HepG2 (cell line): ENCODE results near the gene IMPDH1. TPM values are rescaled to one million over a fixed set of nuclear protein-coding genes. Genes with fewer than 3 reads are reported as not detected.
A peak's percentile ranks its signal among the peaks of the same experiment; 100 is the strongest.

ENCODE experiments used
- ARHGAP35 ChIP-seq: sonication (generic); formaldehyde crosslinking; IDR thresholded peaks from 2 replicates; pipeline ENCODE4 v1.9.0; 2022; ENCODE audit warnings: mild to moderate bottlenecking, inconsistent platforms, moderate library complexity, missing genetic modification reagents, borderline replicate concordance
- ARID3A ChIP-seq: IDR thresholded peaks from 2 replicates; pipeline ENCODE4 v1.6.1; 2012; ENCODE audit warnings: low read depth, low read length, improper control_type of control experiment
- CSRNP1 ChIP-seq: sonication (generic); formaldehyde crosslinking; IDR thresholded peaks from 2 replicates; pipeline ENCODE4 v1.8.1; 2023; ENCODE audit warnings: mild to moderate bottlenecking, missing genetic modification reagents
- DMAP1 ChIP-seq: IDR thresholded peaks from 2 replicates; pipeline ENCODE4 v1.6.1; 2016
- DMTF1 ChIP-seq: sonication (generic); formaldehyde crosslinking; IDR thresholded peaks from 2 replicates; pipeline ENCODE4 v1.4.0; 2020; ENCODE audit warnings: mild to moderate bottlenecking, missing genetic modification reagents
- GATAD2A ChIP-seq: IDR thresholded peaks from 2 replicates; pipeline ENCODE4 v1.6.1; 2016
- HIVEP1 ChIP-seq: sonication (generic); formaldehyde crosslinking; IDR thresholded peaks from 2 replicates; pipeline ENCODE4 v1.4.0; 2020; ENCODE audit warnings: mild to moderate bottlenecking, missing genetic modification reagents
- JUND ChIP-seq: sonication (generic); formaldehyde crosslinking; IDR thresholded peaks from 2 replicates; pipeline ENCODE4 v1.8.0; 2022; ENCODE audit warnings: mild to moderate bottlenecking, missing genetic modification reagents
- MEIS2 ChIP-seq: sonication (generic); formaldehyde crosslinking; IDR thresholded peaks from 2 replicates; pipeline ENCODE4 v1.9.0; 2021; ENCODE audit warnings: mild to moderate bottlenecking, missing genetic modification reagents
- NFATC3 ChIP-seq: sonication (generic); formaldehyde crosslinking; IDR thresholded peaks from 2 replicates; pipeline ENCODE4 v1.5.1; 2020; ENCODE audit warnings: mild to moderate bottlenecking, missing genetic modification reagents
- PHB2 ChIP-seq: fragments of 450-650 bp; IDR thresholded peaks from 2 replicates; pipeline ENCODE4 v1.6.1; 2018; ENCODE audit not compliant: partially characterized antibody
- RFXAP ChIP-seq: sonication (generic); formaldehyde crosslinking; IDR thresholded peaks from 2 replicates; pipeline ENCODE4 v1.4.0; 2020; ENCODE audit warnings: missing genetic modification reagents, borderline replicate concordance
- SP2 ChIP-seq: sonication (generic); formaldehyde crosslinking; IDR thresholded peaks from 2 replicates; pipeline ENCODE4 v1.5.1; 2020; ENCODE audit warnings: mild to moderate bottlenecking, missing genetic modification reagents
- XRCC5 ChIP-seq: fragments of 200-400 bp; formaldehyde crosslinking; optimal IDR thresholded peaks from 2 replicates; pipeline ENCODE3; 2017; ENCODE audit warnings: mild to moderate bottlenecking, low read length
- ZBTB44 ChIP-seq: sonication (generic); formaldehyde crosslinking; IDR thresholded peaks from 2 replicates; pipeline ENCODE4 v1.4.0; 2020; ENCODE audit warnings: missing genetic modification reagents
- ZFP62 ChIP-seq: sonication (generic); formaldehyde crosslinking; IDR thresholded peaks from 2 replicates; pipeline ENCODE4 v1.4.0; 2020; ENCODE audit warnings: missing genetic modification reagents
- ZFYVE20 ChIP-seq: sonication (generic); formaldehyde crosslinking; IDR thresholded peaks from 2 replicates; pipeline ENCODE4 v1.8.0; 2023; ENCODE audit warnings: low read depth, mild to moderate bottlenecking, moderate library complexity, missing genetic modification reagents, borderline replicate concordance
- ZNF207 ChIP-seq: fragments of 450-650 bp; IDR thresholded peaks from 2 replicates; pipeline ENCODE4 v1.6.1; 2016; ENCODE audit warnings: antibody characterized with exemption, borderline replicate concordance
- ZNF644 ChIP-seq: IDR thresholded peaks from 2 replicates; pipeline ENCODE4 v1.6.1; 2016; ENCODE audit warnings: low read depth
- ZSCAN29 ChIP-seq: sonication (generic); formaldehyde crosslinking; conservative IDR thresholded peaks from 2 replicates; pipeline ENCODE4 v1.4.0; 2020; ENCODE audit warnings: mild to moderate bottlenecking, missing genetic modification reagents
- polyA plus RNA-seq, 8 experiments: library from polyadenylated mRNA; depleted of rRNA in 3 of 8; stranded (reverse) in 7 of 8; unstranded in 1 of 8; fragments of >200 nt; fragmentation: Illumina TruSeq in 4 of 8; extraction: Trizol in 4 of 8; gene quantifications; 2 replicates each; pipeline versions ENCODE4 v1.2.1 to v1.2.3, GENCODE V29; 2011 to 2016; ENCODE audit warnings: low read depth in 4 of 8, missing spikeins in 1 of 8, mixed read lengths in 1 of 8; ENCODE audit not compliant: insufficient read depth in 1 of 8
- total RNA-seq, 5 experiments: library from RNA; depleted of rRNA; stranded (reverse); fragments of >200 nt; fragmentation: Illumina TruSeq; extraction: Trizol; gene quantifications; 2 replicates each; pipeline ENCODE4 v1.2.3, GENCODE V29; 2016; ENCODE audit warnings: low read depth in 1 of 5
- TF ChIP-seq, protein P1 (sequence below): sonication (generic); formaldehyde crosslinking; IDR thresholded peaks from 2 replicates; pipeline ENCODE4 v1.4.0; 2020; ENCODE audit warnings: missing genetic modification reagents; ENCODE audit errors: not compliant biosample characterization

The IMPDH1 gene
- total and polyA plus RNA-seq, 2 of the 13 experiments (the other 11 are each of a cell fraction or from before 2014, with no cell fraction given) = 22.8 to 34.0 TPM

- TF ChIP-seq ARID3A (no peak), DMAP1 (CRISPR knock-in tag) (no peak), ZNF644 (no peak), ZNF207 (no peak), MEIS2 (CRISPR knock-in tag) (peak; percentile 42; the same call in 1 of the 2 replicates), RFXAP (CRISPR knock-in tag) (no peak), ZBTB44 (CRISPR knock-in tag) (no peak), NFATC3 (no peak), ZFP62 (no peak), JUND (CRISPR knock-in tag) (no peak), ARHGAP35 (CRISPR knock-in tag) (no peak), ZFYVE20 (CRISPR knock-in tag) (no peak), HIVEP1 (CRISPR knock-in tag) (no peak), SP2 (CRISPR knock-in tag) (no peak), XRCC5 (no peak), GATAD2A (CRISPR knock-in tag) (no peak), PHB2 (no peak), ZSCAN29 (no peak), CSRNP1 (CRISPR knock-in tag) (no peak), DMTF1 (CRISPR knock-in tag) (no peak)
- TF ChIP-seq, protein P1, sequence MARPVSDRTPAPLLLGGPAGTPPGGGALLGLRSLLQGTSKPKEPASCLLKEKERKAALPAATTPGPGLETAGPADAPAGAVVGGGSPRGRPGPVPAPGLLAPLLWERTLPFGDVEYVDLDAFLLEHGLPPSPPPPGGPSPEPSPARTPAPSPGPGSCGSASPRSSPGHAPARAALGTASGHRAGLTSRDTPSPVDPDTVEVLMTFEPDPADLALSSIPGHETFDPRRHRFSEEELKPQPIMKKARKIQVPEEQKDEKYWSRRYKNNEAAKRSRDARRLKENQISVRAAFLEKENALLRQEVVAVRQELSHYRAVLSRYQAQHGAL (CRISPR knock-in tag) = no peak
These were observed at the start of gene IMPDH1 (continued) for GRCh38 chr7:128409596-128410450.
